NB4 (cell line): Measurements from ENCODE around the gene ARRDC1.

ENCODE experiments used
- DNase-seq: peaks from one replicate; pipeline ENCODE4 v3.0.0; 2010; ENCODE audit warnings: low read depth
- H3K4me3 ChIP-seq: one replicate; pipeline ENCODE4 v1.5.1; 2011; ENCODE audit warnings: mild to moderate bottlenecking, low read depth, low read length, moderate library complexity
- CTCF ChIP-seq: IDR thresholded peaks from one replicate; pipeline ENCODE4 v1.5.1; 2012; ENCODE audit warnings: low read depth, low read length
- MAX ChIP-seq: IDR thresholded peaks from 2 replicates; pipeline ENCODE4 v1.6.1; 2011; ENCODE audit warnings: low read depth, low read length
- MYC ChIP-seq: IDR thresholded peaks from 2 replicates; pipeline ENCODE4 v1.6.1; 2011; ENCODE audit warnings: low read depth, low read length
- POLR2A ChIP-seq: IDR thresholded peaks from 2 replicates; pipeline ENCODE4 v1.6.1; 2011; ENCODE audit warnings: mild to moderate bottlenecking; ENCODE audit not compliant: insufficient read length; ENCODE audit errors: extremely low read depth

Gene ARRDC1

GRCh38 chr9:137610944-137611343 is 5.5 kb downstream of the ARRDC1 start:
- no peak overlapping the region for H3K4me3 ChIP-seq
- TF ChIP-seq MAX (no peak), POLR2A (no peak), MYC (no peak), CTCF (no peak)
- DNase-seq, result no peak

- no peak for DNase-seq
- TF ChIP-seq MAX (no peak), MYC (no peak), POLR2A (no peak), CTCF (no peak)
- no peak overlapping the region for H3K4me3 ChIP-seq
These were observed 6.4 kb downstream of the ARRDC1 start for GRCh38 chr9:137611623-137612609.

GRCh38 chr9:137612741-137613142 is 7.3 kb downstream of the ARRDC1 start:
- TF ChIP-seq POLR2A (no peak), CTCF (no peak), MYC (no peak), MAX (no peak)
- H3K4me3 ChIP-seq, result no peak overlapping the region
- no peak for DNase-seq

- TF ChIP-seq CTCF (no peak), MYC (no peak), POLR2A (no peak), MAX (no peak)
- no peak overlapping the region for H3K4me3 ChIP-seq
- DNase-seq, result no peak
These were observed 7.8 kb downstream of the ARRDC1 start for GRCh38 chr9:137613259-137613658.

GRCh38 chr9:137613738-137614523 is 8.4 kb downstream of the ARRDC1 start:
- no peak for DNase-seq
- no peak overlapping the region for H3K4me3 ChIP-seq
- no peak for TF ChIP-seq MYC
